CD1c-positive myeloid dendritic cell (primary cell): Measurements from ENCODE around the gene RAPGEF6.
A peak's percentile ranks its signal among the peaks of the same experiment; 100 is the strongest.
"Not testable (repeated sequence)": the region's sequence is repeated elsewhere in the genome, so short reads cannot be mapped to it uniquely, and the experiment has no call there.

Experiments
- DNase-seq: peaks from one replicate; pipeline ENCODE4 v3.0.0-alpha.2; 2016; ENCODE audit errors: extremely low spot score

The RAPGEF6 gene, protein sequence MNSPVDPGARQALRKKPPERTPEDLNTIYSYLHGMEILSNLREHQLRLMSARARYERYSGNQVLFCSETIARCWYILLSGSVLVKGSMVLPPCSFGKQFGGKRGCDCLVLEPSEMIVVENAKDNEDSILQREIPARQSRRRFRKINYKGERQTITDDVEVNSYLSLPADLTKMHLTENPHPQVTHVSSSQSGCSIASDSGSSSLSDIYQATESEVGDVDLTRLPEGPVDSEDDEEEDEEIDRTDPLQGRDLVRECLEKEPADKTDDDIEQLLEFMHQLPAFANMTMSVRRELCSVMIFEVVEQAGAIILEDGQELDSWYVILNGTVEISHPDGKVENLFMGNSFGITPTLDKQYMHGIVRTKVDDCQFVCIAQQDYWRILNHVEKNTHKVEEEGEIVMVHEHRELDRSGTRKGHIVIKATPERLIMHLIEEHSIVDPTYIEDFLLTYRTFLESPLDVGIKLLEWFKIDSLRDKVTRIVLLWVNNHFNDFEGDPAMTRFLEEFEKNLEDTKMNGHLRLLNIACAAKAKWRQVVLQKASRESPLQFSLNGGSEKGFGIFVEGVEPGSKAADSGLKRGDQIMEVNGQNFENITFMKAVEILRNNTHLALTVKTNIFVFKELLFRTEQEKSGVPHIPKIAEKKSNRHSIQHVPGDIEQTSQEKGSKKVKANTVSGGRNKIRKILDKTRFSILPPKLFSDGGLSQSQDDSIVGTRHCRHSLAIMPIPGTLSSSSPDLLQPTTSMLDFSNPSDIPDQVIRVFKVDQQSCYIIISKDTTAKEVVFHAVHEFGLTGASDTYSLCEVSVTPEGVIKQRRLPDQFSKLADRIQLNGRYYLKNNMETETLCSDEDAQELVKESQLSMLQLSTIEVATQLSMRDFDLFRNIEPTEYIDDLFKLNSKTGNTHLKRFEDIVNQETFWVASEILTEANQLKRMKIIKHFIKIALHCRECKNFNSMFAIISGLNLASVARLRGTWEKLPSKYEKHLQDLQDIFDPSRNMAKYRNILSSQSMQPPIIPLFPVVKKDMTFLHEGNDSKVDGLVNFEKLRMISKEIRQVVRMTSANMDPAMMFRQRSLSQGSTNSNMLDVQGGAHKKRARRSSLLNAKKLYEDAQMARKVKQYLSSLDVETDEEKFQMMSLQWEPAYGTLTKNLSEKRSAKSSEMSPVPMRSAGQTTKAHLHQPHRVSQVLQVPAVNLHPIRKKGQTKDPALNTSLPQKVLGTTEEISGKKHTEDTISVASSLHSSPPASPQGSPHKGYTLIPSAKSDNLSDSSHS (N-terminal part only)

DNA sequence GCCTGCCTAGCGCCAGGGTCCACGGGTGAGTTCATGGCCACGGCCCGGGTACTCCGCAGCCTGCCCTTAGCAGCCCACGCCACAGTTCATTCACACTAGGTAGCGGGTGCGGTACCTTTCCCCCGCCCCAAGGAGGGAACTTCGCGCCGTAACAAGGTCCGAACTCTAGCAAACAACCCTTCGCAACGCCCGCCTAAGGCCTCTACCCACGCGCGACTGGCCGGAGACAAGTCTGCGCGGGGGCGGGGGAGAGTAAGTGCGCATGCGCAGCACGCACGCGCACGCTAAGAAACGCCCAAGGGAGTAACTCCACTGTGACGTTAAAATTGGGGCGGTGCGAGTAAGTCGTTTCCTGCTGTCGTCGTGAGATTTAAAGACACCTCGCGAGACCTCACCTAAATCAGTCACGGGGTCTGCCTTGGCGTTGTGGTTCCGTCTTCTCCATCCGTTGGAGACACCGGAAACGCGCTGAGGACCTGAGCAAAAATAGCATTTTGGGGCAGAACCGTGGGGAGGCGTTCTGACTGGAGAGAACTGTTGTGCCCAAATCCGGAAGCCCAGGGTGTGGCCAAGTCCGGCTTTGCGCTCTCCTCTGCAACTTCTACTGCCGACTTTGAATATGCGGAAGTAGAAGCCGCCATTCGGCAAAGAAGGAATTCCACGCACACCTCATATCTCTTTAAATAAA, at the start of gene RAPGEF6:
Gene RAPGEF6, minus strand, starts transcription at position 234 of the 688 bp plus-strand sequence. Its CDS starts 199 bp downstream, at position 35.
- peak; percentile 100 for DNase-seq

DNA sequence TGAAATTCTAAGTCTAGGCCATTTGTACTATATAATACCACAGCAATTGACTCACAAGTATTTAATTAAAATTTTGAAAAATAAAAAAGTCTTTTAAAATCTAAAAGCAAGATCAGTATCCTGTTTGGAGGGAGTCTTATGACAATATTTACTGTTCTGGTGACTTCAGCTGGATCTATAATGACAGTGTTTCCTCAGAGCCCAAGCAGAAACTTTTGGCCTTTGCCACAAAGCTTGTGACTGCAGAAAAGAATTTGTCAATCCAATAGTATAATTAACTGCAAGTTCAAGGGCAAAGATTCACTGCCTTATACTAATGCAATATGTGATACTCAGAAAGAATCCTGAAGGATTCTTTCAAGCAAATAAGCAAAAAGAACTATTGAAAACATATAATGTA, 49.6 kb upstream of the RAPGEF6 start:
- DNase-seq, result no peak

DNA sequence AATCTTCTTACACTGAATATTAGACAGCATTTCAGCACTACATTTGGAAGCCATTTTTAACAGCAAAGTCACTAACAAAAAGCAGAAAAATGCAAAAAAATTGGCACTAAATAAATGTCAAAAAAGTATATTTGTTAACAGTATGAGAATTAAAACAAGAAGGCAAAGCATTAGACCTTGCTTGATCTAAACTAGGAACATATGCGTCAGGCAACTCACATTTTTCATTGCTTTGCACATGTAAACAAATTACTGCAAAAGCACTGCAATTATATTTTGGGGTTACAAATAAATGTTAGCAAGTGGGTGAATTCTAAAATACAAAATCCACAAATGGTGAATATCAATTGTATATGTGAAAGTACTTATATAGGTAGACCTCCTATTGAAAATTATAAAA, 49.0 kb upstream of the RAPGEF6 start:
- no peak for DNase-seq

DNA sequence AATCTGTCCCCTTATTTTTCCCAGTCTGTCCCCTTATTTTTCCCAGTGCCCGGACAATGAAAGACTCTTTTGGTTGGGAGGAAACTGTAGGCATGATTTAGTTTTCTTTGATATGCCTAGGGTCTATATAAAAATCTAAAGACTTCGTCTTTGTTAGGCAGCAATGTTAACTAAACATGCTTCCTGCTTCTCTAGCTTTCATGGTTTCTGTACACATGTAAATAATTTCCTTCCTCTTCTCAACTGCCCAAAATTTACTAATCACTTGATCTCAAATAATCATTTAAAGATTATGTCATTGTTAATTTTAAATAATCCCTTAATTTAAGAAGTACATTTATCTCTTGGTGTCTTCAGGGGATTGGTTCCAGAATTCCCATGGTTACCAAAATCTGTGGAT, 47.8 kb upstream of the RAPGEF6 start:
- DNase-seq, result no peak

DNA sequence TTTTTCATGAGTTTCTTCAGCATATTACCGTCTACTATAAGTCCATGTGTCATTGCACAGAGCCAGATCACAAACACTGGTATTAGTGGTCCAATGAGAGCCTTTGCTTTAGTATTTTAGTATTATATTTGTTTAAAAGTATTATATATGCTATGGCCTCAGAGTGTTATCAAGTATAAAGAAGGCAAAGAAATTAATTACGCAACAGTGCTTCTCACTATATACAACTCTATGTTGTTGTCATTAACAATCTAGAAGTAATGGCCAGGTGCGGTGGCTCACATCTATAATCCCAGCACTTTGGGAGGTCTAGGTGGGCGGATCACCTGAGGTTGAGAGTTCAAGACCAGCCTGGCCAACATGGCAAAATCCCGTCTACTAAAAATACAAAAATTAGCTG, 47.1 kb upstream of the RAPGEF6 start:
- no peak for DNase-seq

DNA sequence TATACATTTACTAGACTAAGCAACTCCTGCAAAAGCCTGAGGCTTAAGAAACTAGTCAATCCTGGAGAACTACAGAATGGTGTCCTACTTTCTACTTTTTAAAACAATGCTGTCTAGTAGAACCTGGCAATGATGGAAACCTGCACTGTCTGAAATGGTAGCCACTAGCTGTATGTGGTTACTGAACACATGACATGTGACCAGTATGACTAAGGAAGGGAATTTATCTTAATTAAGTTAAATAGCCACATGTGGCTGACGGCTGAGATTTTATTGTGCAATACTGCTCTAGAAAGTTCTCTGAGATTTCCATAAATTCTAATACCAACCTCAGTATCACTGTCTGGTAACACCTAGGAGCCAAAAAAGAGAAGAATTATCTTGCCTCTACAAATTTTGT, 44.9 kb upstream of the RAPGEF6 start:
- DNase-seq, result no peak

DNA sequence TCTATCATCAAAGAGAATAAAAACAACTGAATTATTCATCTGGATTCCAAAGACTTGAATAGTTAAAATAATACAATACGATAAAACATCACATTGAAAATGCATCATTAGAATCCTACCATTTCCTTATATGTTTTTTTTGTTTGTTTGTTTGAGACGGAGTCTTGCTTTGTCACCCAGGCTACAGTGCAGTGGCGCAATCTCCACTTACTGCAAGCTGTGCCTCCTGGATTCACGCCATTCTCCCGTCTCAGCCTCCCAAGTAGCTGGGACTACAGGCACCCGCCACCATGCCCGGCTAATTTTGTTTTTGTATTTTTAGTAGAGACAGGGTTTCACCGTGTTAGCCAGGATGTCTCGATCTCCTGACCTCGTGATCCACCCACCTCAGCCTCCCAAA, 43.2 kb upstream of the RAPGEF6 start:
- DNase-seq, result not testable (repeated sequence)

DNA sequence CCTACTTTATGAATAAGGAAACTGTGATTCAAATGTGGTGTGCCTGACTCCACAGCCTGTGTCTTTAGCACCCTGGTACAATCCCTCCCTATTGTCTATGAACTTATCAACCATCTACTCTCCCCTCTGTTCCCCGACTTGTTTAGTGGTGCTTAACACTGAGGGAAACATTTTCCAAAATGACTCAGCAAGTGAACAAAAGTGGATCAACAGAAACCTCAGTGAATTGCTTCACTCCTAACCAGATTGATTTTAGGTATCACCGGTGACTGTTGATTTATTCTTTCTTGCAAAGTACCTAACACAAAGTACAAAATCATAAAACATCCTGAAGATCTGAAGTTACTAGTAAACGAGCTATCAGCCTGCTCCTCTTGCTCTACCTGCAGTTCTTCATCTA, 42.1 kb upstream of the RAPGEF6 start:
- DNase-seq, result no peak

DNA sequence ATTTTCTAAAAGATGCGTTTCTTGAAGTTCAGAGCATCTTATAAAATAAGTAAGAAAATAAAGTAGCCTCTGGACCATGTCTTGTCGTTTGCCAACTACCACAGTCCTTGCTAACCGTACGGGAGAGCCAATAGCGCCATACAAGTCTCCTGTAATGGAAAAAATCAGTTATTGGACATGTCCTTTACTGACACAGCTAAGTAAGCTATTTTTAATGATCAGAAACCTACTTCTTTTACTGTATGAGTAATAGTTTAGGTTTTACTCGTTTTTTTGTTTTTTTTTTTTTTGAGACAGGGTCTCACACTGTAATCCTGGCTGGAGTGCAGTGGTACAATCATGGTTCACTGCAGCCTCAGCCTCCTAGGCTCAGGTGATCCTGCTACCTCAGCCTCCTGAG, 37.7 kb upstream of the RAPGEF6 start:
- no peak for DNase-seq

DNA sequence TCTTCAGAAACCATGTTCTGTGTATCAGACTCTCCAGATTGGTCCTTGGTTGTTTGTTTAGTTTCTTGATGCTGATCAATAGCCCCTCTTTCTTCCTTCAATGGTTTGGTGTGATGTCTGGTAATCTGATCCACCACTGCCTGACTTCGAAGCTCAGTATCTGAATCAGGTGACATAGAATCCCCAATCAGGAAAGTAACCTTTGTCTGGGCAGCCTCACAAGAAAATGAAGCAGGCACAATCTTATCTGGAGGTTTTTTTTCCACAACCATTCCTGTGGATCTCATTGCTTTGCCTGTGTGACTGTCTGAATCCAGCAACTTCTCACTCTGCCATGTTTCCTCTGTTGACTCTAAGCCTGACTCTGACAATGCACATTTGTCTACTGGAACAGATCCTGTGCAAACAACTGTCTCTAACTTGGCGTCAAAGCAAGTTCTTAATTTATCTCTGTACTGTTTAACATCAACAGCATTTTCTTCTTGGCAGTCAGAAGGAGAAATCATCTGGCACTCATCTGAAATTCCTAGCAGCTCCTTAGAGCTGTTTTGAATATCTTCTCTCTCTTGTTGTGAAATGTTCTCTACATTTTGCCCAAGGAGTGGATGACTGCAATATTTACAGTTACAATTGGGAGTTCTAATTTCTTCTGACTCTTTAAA, 37.1 kb upstream of the RAPGEF6 start:
- no peak for DNase-seq

DNA sequence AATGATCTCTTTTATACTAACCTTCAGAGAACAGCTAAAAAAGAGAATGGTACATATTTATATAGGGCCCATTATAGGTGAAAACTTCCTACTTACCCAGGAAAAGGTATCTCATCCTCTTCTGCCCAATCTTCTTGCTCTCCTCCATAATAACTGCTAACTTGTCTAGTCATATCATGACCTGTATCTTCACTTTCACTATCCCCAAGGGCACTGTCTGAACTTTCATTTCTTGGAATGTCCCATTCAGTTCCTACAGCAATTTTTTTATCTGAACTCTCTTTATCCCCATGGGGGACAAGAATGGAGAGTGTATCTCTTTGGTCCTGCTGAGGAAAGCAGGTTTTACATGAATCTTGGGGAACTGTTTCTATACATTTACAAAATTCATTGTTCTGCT, 36.4 kb upstream of the RAPGEF6 start:
- no peak for DNase-seq

DNA sequence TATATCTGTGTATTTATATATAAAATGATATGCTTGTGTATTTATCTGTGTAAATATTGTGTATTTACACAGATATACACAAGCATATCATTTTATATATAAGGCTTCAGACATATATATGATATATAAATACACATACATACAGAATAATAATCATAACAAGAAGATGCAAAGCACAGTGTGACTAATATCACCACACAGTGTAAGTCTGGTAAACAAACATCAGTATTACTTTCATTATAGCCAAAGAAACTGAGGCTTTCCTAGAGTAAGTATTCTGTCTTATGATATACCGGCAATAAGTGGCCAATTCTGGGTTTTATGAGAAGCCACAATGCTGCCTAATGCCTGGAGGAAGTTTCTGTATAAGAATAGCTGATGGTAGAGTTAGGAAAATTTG, 29.9 kb upstream of the RAPGEF6 start:
- no peak for DNase-seq

DNA sequence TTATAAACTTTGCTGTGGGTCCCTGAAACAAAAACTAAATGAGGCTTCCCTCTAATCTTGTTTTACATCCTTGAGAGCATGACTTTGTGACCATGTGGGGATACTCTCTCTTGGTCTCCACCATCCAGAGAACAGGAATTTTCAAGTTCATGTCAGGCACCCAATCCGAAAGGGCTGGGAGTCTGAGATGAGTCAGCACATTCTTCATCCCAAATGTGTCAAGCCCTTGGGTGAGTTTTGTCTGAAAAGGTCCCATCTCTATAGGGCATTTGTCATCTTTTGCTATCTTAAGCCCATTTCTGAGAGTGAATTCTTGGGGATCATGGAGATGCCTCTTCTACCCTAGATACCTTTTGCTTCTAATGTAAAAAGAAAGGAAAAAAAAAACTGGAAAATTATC, 26.9 kb upstream of the RAPGEF6 start:
- no peak for DNase-seq

DNA sequence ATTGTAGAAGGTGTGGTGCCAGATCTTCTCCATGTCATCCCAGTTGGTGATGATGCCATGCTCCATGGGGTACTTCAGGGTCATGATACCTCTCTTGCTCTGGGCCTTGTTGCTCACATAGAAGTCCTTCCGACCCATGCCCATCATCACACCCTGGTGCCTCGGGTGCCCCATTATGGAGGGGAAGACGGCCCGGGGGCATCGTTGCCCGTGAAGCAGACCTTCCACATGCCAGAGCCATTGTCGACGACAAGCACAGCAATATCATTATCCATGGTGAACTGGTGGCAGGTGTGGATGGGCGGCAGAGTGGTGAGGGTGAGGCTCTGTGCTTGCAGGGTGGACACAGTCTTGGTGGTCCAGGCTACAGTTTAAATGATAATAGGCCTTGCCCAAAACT, 24.8 kb upstream of the RAPGEF6 start:
- no peak for DNase-seq

DNA sequence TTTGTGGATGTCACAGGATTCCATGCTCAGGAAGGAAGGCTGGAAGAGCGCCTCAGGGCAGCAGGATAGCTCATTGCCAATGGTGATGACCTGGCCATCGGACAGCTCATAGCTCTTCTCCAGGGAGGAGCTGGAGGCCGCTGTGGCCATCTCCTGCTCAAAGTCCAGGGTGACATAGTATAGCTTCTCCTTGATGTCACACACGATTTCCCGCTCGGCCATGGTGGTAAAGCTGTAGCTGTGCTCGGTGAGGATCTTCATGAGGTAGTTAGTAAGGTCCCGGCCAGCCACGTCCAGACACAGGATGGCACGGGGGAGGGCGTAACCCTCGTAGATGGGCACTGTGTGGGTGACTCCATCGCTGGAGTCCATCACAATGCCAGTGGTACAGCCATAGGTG, 24.3 kb upstream of the RAPGEF6 start:
- no peak for DNase-seq

DNA sequence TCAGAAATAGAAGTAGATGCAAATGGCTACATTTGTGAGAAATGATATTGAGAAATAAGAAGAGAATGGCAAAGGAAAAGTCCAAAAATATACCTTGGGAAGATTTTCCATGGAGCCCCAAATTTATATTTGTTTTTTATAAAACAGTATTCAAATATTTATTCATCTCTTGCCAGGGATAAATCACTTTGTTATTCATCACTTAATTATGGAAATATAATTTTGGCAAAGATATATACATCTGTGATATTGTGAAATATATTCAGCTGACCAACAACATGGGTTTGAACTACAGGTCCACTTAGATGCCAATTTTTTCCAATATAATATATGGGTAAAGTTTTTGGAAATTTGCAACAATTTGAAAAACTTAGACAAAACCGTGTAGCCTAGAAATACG, 19.7 kb upstream of the RAPGEF6 start:
- no peak for DNase-seq

DNA sequence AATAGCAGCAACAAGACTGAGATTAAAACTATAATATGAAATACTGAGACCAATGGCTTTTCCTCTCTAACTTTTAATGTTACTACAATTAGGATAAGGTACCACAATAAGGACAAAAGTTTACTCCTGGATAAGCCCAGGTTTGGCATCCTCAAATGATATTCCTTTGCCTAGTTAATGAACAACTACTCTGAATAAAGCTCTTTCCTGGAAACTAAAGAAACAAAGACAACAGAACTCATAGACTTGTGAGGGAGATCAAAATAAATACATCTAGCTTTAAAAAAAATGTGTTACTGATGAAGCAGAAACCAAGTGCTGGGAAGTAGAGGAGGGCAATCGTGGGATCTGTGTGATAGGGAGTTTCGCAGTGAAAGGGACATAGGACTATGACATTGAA, 19.3 kb upstream of the RAPGEF6 start:
- DNase-seq, result no peak

DNA sequence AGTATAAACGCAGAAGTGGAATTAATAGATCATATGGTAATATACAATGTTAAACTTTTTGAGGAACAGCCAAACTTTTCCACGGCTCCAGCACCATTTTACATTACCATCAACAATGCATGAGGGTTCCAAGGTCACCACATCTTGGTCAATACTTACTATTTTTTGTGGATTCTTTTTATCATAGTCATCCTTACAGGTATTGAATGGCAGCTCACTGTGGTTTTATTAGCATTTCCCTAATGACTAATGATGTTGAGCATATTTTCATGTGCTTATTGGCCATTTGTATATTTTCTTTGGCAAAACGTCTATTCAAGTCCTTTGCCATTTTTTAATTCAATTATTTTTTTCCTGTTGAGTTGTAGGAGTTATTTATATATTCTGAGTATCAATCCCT, 14.1 kb upstream of the RAPGEF6 start:
- DNase-seq, result no peak

DNA sequence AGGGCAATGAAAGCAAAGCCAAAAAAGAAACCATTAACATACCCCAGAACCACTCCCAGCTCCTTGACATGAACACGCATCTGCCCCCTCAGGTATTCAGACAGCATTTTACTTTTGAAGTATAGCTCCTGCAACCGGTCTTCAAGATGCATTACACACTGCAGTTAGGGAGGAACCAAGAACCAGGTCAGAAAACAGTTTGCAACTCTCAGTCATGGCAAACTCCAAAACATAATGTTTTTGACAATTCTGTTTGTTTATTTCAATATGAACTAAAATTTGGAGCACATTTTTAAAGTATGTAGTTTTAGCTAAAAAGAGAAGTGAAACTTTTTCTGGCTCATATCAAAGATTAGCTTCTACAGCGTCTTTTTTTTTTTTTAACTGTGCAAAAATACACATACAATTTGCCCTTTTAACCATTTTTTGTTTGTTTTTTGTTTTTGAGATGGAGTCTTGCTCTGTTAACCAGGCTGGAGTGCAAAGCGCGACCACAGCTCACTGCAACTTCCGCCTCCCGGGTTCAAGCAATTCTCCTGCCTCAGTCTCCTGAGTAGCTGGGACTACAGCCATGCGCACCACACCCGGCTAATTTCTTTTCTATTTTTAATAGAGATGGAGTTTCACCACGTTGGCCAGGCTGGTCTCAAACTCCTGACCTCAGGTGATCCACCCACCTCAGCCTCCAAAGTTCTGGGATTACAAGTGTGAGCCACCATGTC, 12.2 kb upstream of the RAPGEF6 start:
- DNase-seq, result peak; percentile 52

DNA sequence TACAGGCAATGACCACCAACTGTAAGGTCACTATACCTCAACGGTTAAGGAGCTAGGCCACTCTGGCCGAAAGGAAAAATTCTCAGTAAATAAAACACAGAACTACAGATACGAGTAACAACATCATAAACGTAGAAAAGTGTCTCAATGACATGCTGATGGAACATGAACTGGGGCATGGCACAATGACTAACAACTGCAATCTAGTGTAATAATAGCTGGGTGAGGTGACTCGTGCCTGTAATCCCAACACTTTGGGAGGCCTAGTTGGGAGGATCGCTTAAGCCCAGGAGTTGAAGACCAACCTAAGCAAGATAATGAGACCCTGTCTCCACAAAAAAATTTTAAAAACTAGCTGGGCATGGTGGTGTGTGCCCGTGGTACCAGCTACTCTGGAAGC, 9.8 kb upstream of the RAPGEF6 start:
- no peak for DNase-seq
